Activated B cell treated with CpG ODN at 0.5 μM for 24 hours (primary cell): ENCODE data around the gene DEUP1. TPM values are rescaled to one million over a fixed set of nuclear protein-coding genes. Genes with fewer than 3 reads are reported as not detected.

Experiments used
- ATAC-seq: fragments of 200-7000 bp; cut with Tn5 transposase; one replicate; pipeline ENCODE4 v1.10.0; 2021; ENCODE audit warnings: low read depth, mild to moderate bottlenecking, moderate library complexity
- CTCF ChIA-PET: fragments of 350-600 bp; sonication (Branson Sonifier 250); formaldehyde crosslinking; loops from one replicate; lab custom pipeline; 2021; ENCODE audit warnings: antibody characterized with exemption; lab: Charles Lee
- POLR2A ChIA-PET: fragments of 350-600 bp; sonication (Branson Sonifier 250); formaldehyde crosslinking; loops from one replicate; lab custom pipeline; 2021; ENCODE audit warnings: antibody characterized with exemption; lab: Charles Lee
- DNase-seq: peaks from one replicate; pipeline ENCODE4 v3.0.0; 2022
- H3K27ac Mint-ChIP-seq: one replicate; pipeline ENCODE4 v1.8.0; 2020; ENCODE audit warnings: mixed read lengths
- H3K27me3 Mint-ChIP-seq: one replicate; pipeline ENCODE4 v1.8.0; 2021; ENCODE audit warnings: mixed read lengths
- H3K36me3 Mint-ChIP-seq: one replicate; pipeline ENCODE4 v1.8.0; 2021; ENCODE audit warnings: low read depth, mixed read lengths
- H3K4me1 Mint-ChIP-seq: one replicate; pipeline ENCODE4 v1.8.0; 2021; ENCODE audit warnings: mixed read lengths
- H3K4me3 Mint-ChIP-seq: one replicate; pipeline ENCODE4 v1.8.0; 2020; ENCODE audit warnings: mild to moderate bottlenecking, mixed read lengths
- H3K9me3 Mint-ChIP-seq: one replicate; pipeline ENCODE4 v1.8.0; 2020; ENCODE audit warnings: mixed read lengths
- intact Hi-C: fragments of 100-400 bp; cut with micrococcal nuclease; formaldehyde crosslinking; loops from one replicate; pipeline ENCODE4 v1.15.1; 2024
- total RNA-seq: library from RNA; stranded (reverse); gene quantifications from 2 replicates; pipeline ENCODE4 v1.2.3, GENCODE V29; 2022
- TF ChIP-seq, protein P1 (sequence below): fragments of 200-600 bp; IDR thresholded peaks from one replicate; pipeline ENCODE4 v1.8.0; 2022; ENCODE audit warnings: antibody characterized with exemption, mild to moderate bottlenecking

Gene DEUP1
- total RNA-seq, 1 donor from 2014 or later = not detected

DNA sequence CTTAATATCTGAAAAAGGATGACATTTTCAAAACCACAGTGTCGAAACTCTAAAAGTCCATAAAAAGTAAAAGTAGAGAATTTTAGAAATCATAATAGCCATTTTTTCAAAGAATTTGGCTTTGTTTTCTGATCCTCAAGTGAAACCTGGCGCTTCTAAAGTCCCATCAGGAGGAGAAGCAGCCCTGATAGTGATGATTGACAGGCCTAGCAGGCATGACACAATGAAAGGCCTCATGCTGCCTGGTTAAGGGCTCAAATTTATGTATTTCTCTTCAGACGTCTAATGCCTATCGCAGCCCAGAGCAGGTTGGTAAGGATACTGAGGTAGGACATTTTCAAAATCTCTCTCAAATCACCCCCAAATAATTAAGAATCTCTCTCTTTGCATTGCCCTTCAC, 3.9 kb upstream of the DEUP1 start:
- peaks cover 24% of the 10 kb centered on the region for H3K27me3 Mint-ChIP-seq
- DNase-seq (no peak), ATAC-seq (no peak)
- no peaks in the 10 kb centered on the region for H3K36me3 Mint-ChIP-seq
- CTCF ChIA-PET = no interaction called here
- POLR2A ChIA-PET = no interaction called here
- no peak overlapping the region for H3K27ac Mint-ChIP-seq
- intact Hi-C loops = no loop called here
- peaks cover 7% of the 10 kb centered on the region for H3K4me1 Mint-ChIP-seq
- H3K4me3 Mint-ChIP-seq = no peak overlapping the region
- H3K9me3 Mint-ChIP-seq = no peaks in the 10 kb centered on the region
- TF ChIP-seq, protein P1, sequence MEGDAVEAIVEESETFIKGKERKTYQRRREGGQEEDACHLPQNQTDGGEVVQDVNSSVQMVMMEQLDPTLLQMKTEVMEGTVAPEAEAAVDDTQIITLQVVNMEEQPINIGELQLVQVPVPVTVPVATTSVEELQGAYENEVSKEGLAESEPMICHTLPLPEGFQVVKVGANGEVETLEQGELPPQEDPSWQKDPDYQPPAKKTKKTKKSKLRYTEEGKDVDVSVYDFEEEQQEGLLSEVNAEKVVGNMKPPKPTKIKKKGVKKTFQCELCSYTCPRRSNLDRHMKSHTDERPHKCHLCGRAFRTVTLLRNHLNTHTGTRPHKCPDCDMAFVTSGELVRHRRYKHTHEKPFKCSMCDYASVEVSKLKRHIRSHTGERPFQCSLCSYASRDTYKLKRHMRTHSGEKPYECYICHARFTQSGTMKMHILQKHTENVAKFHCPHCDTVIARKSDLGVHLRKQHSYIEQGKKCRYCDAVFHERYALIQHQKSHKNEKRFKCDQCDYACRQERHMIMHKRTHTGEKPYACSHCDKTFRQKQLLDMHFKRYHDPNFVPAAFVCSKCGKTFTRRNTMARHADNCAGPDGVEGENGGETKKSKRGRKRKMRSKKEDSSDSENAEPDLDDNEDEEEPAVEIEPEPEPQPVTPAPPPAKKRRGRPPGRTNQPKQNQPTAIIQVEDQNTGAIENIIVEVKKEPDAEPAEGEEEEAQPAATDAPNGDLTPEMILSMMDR = no peak

DNA sequence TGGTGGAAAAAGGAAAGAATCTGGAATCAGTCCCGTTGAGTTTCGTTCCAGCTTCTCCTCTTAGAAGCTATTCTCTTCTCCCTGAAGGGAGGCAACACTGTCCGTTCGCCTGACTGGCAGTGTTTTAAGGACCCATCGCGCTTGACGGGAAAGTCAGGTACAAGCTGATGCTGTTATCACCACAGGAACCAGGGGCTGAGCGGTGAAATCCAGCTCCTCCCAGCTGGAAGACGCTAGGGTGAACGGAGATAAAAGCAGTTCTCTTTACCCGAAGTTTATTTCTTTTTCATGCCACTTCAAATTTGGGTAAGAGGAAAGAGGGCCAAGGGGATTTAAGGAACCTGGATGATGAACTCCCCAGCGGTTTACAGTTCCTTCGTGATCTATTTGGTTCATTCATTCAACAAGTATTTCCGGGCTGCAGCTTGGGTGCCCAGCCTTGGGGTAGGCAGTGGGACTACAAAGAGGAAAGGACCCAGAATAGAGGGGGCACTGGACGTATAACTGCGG, 551 bp upstream of the DEUP1 start:
- Mint-ChIP-seq H3K27ac (no peak overlapping the region), H3K9me3 (no peaks in the 10 kb centered on the region), H3K27me3 (peaks cover 28% of the 10 kb centered on the region), H3K36me3 (no peaks in the 10 kb centered on the region), H3K4me1 (peaks cover 7% of the 10 kb centered on the region), H3K4me3 (no peak overlapping the region)
- ChIA-PET CTCF (no interaction called here), POLR2A (no interaction called here)
- ATAC-seq (no peak), DNase-seq (no peak)
- intact Hi-C loops = no loop called here
- TF ChIP-seq, protein P1 = no peak

DNA sequence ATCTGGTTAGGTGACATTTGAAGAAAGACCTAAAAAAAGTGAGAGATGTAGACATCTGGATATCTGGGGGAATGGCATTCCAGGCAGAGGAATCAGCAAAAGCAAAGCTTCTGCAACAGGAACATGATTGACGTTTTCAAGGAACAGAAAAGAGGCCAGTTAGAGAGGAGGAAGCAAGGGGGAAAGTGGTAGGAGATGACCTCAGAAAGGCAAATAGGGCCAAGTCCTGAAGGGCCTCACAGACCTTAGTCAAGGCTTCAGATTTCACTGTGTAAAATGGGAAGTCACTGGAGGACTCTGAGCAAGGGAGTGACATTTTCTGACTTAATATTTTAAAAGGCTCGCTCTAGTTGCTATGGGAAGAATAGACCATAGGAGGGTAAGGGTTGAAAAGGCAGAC, 9.7 kb downstream of the DEUP1 start:
- H3K9me3 Mint-ChIP-seq = no peaks in the 10 kb centered on the region
- no peaks in the 10 kb centered on the region for H3K27me3 Mint-ChIP-seq
- no peaks in the 10 kb centered on the region for H3K36me3 Mint-ChIP-seq
- H3K4me3 Mint-ChIP-seq = no peak overlapping the region
- DNase-seq (no peak), ATAC-seq (no peak)
- ChIA-PET POLR2A (no interaction called here), CTCF (no interaction called here)
- no peaks in the 10 kb centered on the region for H3K4me1 Mint-ChIP-seq
- TF ChIP-seq, protein P1 = no peak
- no peak overlapping the region for H3K27ac Mint-ChIP-seq
- intact Hi-C loops = no loop called here

DNA sequence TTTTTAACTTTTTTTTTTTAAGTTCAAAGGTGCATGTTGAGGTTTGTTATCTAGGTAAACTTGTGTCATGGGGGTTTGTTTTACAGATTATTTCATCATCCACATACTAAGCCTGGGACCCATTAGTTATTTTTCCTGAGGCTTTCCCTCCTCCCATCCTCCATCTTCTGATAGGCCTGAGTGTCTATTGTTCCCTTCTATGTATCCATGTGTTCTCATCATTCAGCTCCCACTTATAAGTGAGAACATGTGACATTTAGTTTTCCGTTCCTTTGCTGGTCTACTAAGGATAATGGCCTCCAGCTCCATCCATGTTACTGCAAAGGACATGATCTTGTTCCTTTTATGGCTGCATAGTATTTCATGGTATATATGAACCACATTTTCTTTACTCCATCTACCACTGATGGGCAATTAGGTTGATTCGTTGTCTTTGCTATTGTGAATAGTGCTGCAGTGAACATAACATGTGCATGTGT, 14.4 kb downstream of the DEUP1 start:
- ATAC-seq = no peak
- peaks cover 3% of the 10 kb centered on the region for H3K27me3 Mint-ChIP-seq
- H3K4me1 Mint-ChIP-seq = no peaks in the 10 kb centered on the region
- DNase-seq = no peak
- H3K4me3 Mint-ChIP-seq = no peak overlapping the region
- no peaks in the 10 kb centered on the region for H3K36me3 Mint-ChIP-seq
- H3K9me3 Mint-ChIP-seq = no peaks in the 10 kb centered on the region
- no peak overlapping the region for H3K27ac Mint-ChIP-seq
- intact Hi-C loops = no loop called here
- TF ChIP-seq, protein P1 = no peak
- POLR2A ChIA-PET = no interaction called here
- CTCF ChIA-PET = no interaction called here

DNA sequence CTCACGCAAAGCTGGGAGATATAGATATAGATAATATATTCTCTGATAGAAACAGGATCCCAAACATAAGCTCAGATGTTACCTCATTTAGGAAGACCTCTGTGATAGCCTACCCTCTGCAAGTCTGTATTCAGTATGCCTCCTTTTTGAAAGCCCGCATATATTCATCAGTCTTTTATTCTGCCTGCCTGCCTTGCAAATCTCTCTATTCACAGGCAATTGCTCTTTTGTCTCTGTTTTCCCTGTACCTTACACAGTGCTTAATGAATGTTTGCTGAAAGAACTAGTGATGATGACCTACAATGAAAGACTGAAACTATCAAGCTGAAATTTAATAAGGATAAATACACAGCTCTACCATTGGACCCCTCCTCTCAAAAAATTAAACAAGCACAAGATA, 18.4 kb downstream of the DEUP1 start:
- Mint-ChIP-seq H3K27me3 (peaks cover 5% of the 10 kb centered on the region), H3K4me1 (no peaks in the 10 kb centered on the region), H3K36me3 (no peaks in the 10 kb centered on the region), H3K4me3 (no peak overlapping the region), H3K9me3 (no peaks in the 10 kb centered on the region), H3K27ac (no peak overlapping the region)
- DNase-seq (no peak), ATAC-seq (no peak)
- POLR2A ChIA-PET = no interaction called here
- TF ChIP-seq, protein P1 = no peak
- intact Hi-C loops = no loop called here
- CTCF ChIA-PET = no interaction called here
